GM10248 (cell line): ENCODE results near the gene RHOBTB3.

Experiments
- CTCF ChIA-PET: fragments of 300-600 bp; sonication (Branson Sonifier 250); formaldehyde crosslinking; extraction: SDS; loops from one replicate; lab custom pipeline; 2021; ENCODE audit warnings: antibody characterized with exemption; lab: Yijun Ruan, JAX
- POLR2A ChIA-PET: fragments of 350-650 bp; sonication (Branson Sonifier 250); formaldehyde crosslinking; extraction: SDS; loops from one replicate; lab custom pipeline; 2020; ENCODE audit warnings: antibody characterized with exemption; lab: Yijun Ruan, JAX
- DNase-seq: peaks from one replicate; pipeline ENCODE4 v3.0.0; 2012; ENCODE audit errors: extremely low spot score
- CTCF ChIP-seq: IDR thresholded peaks from 2 replicates; pipeline ENCODE4 v1.5.1; 2012; ENCODE audit warnings: mild to moderate bottlenecking, low read depth; ENCODE audit errors: extremely low read depth, missing control alignments, control extremely low read depth

The RHOBTB3 gene

GRCh38 chr5:95825495-95825894 lies 94.4 kb downstream of the RHOBTB3 start:
- DNase-seq, result no peak
- ChIA-PET CTCF (interaction anchor here (0.9 to 8.3 kb wide), 4 partner anchors 9 to 57 kb away, joined by 3 to 68 read pairs (median 5); no protein-coding TSS in a partner anchor), POLR2A (no interaction called here)
- TF ChIP-seq CTCF, result no peak

- ChIA-PET POLR2A (no interaction called here), CTCF (interaction anchor here (1.1 to 1.4 kb wide), 4 partner anchors 8 to 46 kb away, joined by 3 to 6 read pairs (median 4); no protein-coding TSS in a partner anchor)
- TF ChIP-seq CTCF, result no peak
- DNase-seq, result no peak
These were observed 96.1 kb downstream of the RHOBTB3 start for GRCh38 chr5:95826949-95827891.

GRCh38 chr5:95827892-95828246 lies 96.7 kb downstream of the RHOBTB3 start:
- CTCF ChIA-PET, result interaction anchor here (0.9 to 1.4 kb wide), 4 partner anchors 8 to 47 kb away, joined by 3 to 6 read pairs (median 4); no protein-coding TSS in a partner anchor
- no peak for TF ChIP-seq CTCF
- no peak for DNase-seq
- POLR2A ChIA-PET, result no interaction called here

- POLR2A ChIA-PET, result no interaction called here
- CTCF ChIA-PET, result interaction anchor here (2.0 kb wide), 1 partner anchor 49 kb away, joined by 12 read pairs; no protein-coding TSS in a partner anchor
These were observed 99.1 kb downstream of the RHOBTB3 start for GRCh38 chr5:95830226-95830625.

GRCh38 chr5:95832664-95833063 lies 101.5 kb downstream of the RHOBTB3 start:
- ChIA-PET CTCF (interaction anchor here (0.9 to 2.5 kb wide), 8 partner anchors 9 to 186 kb away, joined by 3 to 9 read pairs (median 4); partner anchors contain the start of genes GLRX and RFESD), POLR2A (no interaction called here)
- TF ChIP-seq CTCF, result no peak
- no peak for DNase-seq

More at GRCh38 chr5:95830226-95830625, 99.1 kb downstream of the RHOBTB3 start:
- TF ChIP-seq CTCF, result no peak
- DNase-seq, result no peak

- ChIA-PET POLR2A (no interaction called here), CTCF (interaction anchor here (0.7 to 25.0 kb wide), 12 partner anchors 11 to 192 kb away, joined by 3 to 561 read pairs (median 6); partner anchors contain the start of gene GLRX)
- no peak for TF ChIP-seq CTCF
- no peak for DNase-seq
These were observed 104.7 kb downstream of the RHOBTB3 start for GRCh38 chr5:95835682-95836385.
